GM04504 (cell line): ENCODE data around the gene PCSK2.

ENCODE experiments used
- DNase-seq: peaks from one replicate; pipeline ENCODE4 v3.0.0-alpha.2; 2012; ENCODE audit warnings: low read depth

PCSK2 gene

DNA sequence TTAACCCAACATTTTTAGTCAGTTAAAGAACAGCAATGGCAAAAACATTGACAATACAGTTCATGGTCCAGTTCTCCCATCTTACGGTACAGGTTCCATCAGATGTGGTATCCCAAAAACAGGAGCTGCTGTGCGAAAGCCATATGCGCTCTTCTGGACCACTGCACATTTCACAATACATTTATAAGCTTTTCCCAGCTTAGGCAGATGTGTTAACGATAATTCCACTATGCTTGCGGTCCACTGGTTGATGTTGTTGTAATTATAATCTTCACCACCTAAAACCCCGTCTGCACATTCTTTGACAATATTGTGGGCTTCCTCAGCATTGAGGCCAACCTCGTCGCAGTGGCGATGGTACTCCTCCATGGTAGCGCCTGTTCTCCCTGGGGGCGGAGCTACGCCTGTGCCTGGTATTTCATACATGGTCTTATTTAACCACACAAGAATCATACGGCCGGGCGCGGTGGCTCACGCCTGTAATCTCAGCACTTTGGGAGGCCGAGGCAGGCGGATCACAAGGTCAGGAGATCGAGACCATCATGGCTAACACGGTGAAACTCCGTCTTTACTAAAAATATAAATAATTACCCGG, 252.3 kb downstream of the PCSK2 start:
- DNase-seq, result no peak

DNA sequence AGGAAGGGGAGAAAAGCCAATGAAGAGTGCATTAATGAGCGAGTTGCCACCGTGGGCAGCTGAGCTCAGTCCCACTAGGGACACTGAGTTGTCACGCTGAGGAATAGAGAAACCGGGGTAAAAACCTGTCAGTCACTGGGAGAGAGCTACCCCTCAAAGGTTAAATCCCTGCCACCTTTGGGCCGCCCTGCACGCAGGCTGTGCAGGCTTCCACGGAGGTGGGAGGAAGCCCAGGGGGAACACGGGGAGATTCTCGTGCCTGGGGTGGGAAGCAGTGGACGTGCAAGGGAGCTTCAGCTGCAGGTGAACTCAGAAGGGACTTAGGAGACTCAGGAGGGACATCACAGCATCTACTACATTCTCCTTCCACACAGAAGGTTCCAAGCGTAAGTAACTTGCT, 253.9 kb downstream of the PCSK2 start:
- DNase-seq, result no peak

DNA sequence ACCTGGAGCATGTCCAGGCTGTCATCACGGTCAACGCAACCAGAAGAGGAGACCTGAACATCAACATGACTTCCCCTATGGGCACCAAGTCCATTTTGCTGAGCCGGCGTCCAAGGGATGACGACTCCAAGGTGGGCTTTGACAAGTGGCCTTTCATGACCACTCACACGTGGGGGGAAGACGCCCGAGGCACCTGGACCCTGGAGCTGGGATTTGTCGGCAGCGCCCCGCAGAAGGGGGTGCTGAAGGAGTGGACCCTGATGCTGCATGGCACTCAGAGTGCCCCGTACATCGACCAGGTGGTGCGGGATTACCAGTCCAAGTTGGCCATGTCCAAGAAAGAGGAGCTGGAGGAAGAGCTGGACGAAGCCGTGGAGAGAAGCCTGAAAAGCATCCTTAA, 254.8 kb downstream of the PCSK2 start:
- no peak for DNase-seq

DNA sequence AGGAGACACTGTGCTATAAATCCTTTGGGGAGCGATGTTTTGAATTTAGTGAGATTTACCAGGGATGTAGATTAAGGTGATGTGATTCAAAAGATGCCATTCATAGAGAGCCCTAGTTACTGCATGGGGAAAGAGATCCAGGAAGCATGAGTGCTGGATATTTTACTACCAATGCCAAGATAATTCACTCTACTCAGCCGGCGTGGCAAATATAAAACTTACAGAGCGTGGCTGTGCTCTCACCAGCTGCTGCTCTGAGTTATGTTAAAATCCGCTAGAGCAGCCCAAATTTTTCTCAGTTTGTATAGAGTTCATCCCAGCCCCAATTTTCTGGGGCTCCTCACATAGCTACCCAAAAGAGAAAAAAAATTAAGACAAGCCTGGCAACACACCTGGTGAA, 255.7 kb downstream of the PCSK2 start:
- DNase-seq, result no peak

DNA sequence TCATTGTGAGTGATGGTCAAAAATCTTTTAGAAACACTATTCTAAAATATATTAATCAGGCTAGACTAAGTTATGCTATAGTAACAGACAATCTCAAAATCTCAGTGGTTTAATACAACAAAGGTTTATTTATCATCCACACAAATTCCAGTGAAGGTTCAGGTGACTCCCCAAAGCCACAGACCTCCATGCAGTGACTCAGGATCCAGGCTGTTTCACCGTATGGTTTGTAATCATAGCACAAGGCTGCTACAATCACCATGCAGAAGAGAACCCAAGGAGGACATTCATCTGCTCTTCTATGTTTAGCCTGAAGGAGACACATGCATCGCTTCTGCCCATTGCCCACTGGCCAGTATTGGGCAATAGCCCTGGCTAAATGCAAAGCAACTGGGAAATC, 258.2 kb downstream of the PCSK2 start:
- no peak for DNase-seq

DNA sequence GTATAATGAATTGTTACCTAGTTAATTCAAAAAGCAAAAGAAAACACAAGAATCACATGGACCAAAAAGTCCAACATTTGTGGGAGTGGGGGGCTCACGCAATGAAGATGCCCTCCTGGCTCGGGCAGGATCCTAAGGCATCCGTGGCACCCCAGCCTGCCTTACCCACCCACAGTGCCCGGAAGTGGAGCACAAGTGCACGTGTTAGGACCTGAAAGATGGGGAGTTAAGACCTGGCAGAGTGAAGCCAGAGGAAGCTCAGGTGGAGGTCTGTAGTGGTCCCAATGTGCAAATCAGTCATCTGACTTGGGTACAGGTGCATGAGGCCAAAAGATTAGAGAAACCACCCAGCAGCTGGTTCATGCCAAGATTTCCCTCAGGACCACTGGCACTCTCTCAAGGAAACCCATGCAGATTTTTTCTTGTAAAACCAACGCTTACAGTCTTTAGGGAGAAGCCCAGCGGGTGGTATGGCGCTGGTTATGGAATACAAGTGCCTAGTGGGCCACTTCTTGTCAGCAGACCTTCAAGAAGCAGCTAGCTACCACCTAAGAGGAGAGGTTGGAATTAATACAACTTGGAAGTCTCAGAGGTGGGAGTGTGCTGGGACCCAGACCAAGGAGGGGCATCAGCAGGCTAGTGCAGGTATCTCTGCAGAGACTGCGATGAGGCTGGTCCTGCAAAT, 262.2 kb downstream of the PCSK2 start:
- no peak for DNase-seq

DNA sequence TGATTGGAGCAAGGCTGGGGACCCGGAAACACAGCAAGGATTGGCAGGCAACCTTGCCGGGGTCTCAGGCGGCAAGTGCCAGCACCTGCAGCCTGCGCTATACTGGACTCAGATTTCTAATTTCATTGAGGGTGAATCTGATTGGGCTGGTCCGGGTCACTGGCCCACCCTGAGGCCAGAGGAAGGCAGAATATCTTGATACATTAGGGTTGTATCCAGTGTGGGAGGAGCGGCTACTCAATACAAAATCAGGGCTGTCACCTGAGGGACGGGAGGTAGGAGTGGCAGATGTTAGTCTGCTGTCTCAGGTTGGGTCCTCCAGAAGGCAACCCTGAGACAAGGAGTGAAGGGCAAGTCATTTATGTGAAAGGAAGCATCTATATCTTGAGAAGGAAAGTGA, 263.7 kb downstream of the PCSK2 start:
- no peak for DNase-seq

DNA sequence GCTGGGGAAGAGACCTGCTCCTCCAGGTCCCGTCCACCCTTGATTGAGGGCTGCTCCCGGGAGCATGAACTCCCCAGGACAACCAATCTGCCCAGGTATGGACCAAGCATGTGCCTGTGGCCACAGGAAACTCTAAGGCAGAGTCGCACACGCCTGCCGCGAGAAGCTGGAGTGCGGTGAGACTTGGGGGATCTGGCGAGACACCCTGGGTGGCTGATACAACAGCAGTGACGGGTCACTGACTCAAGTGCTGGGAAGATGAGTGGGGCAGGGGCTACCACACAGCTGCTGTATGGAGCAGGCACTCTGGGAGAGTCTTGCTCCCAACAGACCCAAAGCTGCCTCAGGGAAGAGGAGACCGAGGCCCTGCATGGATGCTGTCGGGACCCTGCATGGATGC, 264.2 kb downstream of the PCSK2 start:
- DNase-seq, result no peak

DNA sequence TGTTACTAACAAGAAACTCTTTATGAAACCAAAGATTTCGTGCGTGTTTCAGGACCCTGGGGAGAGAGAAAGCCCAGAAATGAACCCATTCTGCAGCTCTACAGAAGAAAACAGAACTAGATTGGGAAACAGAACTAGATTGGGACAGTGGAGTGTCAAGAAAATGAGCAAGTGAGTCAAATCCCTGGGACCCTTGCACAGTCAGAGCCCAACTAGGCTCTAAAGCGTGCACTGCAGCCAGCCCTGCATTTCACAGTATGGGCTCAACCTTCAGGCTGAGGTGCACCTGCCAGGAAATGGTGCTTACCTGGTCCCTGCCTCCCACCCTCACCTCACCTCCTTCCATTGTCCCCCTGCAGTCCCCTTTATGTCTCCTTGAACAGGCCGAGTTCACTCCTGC, 264.6 kb downstream of the PCSK2 start:
- DNase-seq, result no peak

DNA sequence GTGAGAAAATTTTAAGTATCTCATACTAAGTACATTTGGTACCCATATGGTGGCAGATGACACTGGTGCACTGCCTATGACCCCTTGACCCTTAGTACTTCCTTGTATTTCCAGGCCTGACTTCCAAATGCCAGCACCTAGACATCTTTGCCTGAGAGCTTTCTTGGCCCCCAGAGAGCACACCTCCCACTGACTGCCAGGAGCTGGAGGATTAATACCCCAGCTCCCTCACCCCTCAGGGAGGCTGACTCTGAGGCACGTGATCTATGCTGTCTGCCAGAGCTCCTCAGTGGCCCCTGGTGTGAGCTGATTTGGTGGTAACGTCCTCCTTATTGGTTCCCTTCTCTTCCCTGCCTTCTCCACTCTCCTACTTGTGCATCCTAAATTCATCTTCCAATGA, 266.3 kb downstream of the PCSK2 start:
- DNase-seq, result no peak

DNA sequence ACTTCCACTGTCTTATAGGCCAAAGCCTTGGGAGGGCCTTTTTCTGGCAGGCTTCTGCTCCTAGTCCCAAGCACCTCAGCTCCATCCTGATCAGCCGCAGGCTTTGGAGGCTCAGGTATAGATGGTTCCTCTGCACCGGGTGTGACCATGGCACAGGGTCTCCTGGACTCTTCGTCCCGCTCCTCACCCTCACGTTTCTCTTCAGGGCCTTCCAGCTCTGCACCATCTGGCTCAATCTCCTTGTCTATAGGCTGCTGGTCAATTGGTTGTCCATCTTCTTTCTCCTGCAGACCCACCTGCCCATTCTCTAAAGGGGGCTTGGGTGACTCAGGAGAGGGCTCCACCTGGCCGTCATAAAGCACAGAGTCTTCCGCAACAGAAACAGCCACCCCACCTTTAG, 267.4 kb downstream of the PCSK2 start:
- no peak for DNase-seq

DNA sequence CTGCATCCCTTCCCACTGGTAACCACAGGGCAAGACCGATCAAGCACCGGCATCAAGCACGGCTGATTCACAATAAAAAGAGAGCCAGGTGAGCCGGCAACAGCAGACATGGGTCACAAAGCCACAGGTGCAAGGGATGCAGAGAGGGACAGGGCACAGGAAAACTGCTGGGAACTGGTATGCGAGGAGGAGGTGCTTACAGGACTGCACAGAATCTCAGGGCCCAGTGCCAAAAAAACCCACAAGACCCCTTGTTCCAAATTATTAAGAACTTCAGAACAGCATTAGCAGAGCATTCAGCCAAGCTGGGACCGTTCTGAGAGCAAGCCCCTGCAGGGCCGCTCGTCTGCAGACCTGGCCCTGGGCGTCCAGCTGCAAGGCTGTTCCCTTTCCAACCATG, 269.0 kb downstream of the PCSK2 start:
- no peak for DNase-seq

DNA sequence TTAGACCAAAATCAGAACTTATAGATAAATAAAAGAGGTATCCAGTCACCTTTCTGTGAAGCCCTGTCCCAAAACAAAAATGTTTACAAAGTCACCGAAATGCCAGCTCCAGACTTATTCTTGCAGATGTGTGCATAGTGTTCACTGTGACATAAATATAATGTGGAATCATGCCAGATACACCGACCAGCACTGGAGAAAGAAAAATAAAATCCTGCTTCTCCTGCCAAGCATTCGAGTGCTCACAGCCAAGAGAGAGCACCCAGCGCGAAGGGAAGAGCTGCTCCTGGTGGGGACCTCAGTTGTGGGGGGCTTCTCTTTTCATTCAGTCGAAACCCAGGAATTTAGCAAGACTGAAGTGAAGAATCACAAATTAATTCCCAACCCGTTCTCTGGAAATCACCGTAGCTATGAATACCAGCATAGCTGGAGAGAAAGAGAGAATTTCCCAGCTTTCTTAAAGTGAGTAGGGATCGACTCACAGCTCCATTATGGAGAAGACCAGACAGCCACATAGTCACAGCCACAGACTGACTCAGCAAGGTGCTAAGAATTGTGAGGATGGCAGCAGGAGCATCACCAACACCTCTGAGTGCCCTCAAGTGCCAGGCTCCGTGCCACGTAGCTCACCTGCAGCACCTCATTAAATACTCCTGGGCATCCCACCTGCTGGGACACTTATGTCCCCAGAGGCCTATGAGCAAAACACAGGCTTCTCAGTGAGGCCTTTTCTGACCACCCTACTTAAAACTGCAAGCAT, 271.2 kb downstream of the PCSK2 start:
- DNase-seq, result no peak

DNA sequence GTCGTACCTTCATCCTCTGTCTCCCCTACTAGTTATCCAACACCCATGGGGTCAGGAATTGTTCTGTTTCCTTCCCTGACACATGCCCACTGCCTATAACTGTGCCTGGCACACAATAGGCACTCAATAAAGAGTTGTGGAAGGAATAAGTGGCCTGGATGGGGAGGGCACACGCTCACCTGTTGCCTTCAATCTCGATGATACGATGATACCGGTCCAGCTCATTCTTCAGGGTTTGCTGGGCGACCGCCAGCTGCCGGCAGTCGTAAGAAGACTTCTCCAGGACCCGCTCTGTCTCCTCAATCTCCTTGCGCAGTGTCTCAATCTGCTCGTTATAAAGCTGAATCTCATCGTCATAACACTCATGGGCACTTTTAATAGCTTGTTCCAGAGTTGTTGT, 271.8 kb downstream of the PCSK2 start:
- DNase-seq, result no peak

DNA sequence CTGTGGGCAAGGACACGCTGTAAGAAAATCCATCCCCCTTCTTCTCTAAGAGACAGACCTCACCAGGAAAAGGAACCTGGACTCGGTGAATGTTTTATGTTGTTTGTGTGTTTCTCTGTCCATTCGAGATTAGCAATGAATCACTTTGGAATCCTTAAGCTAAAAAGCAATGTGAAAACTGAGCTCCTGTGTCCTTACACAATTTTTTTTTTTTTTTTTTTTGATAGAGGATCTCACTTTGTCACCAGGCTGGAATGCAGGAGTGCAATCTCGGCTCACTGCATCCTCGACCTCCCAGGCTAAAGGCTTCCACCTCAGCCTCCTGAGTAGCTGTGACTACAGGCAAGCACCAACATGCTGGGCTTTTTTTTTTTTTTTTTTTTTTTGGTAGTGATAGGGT, 272.2 kb downstream of the PCSK2 start:
- DNase-seq, result peak; percentile 2

DNA sequence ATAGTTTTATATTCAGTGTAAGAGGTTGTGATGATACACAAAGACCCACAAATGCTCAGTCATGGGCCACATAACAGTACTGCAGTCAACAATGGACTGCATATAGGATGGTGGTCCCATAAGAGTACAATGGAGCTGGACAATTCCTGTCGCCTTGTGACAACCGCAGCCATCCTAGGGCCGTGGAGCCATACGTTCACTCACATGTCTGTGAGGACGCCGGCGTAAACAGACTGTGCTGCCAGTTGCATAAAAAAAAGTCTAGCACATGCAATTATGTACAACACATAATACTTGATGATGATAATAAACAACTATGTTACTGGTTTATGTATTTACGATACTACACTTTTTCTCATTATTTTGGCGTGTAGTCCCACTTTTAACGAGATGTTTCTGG, 273.4 kb downstream of the PCSK2 start:
- no peak for DNase-seq

DNA sequence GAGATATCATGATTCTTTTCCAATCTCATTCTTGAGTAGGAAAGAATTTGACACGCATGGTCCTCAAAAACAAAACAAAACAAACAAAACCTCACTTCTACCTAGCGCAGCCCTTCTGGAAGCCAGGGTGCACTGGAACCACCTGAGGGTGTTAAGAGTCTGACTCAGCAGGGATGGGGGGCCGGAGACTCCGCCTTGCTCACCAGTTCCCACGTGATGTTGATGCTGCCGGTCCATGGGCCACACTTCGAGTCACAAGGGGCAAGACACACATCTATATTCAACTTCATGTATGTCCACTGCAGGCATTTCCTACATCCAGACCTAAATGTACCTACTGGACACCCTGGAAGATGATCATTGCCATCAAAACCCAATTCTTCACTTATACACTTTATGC, 274.0 kb downstream of the PCSK2 start:
- DNase-seq, result no peak

DNA sequence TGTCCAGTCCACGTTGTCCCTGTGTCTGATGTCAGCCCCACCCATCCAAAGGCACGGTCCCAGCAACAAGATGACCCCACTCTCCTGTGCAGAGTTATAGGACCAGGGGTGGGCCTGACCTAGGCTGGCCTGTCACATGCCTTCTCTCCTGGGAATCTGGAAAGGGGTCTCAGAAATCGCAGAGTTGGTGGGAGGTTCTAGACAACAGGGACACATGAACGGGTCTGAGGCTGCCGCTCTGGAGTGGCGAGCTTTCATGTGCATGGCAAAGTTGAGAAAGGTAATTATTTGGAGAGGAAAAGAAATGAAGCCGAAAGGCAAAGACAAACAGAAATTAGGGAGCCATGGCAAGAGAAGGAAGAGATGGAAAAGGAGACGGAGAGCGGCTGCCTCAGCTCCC, 274.9 kb downstream of the PCSK2 start:
- no peak for DNase-seq

DNA sequence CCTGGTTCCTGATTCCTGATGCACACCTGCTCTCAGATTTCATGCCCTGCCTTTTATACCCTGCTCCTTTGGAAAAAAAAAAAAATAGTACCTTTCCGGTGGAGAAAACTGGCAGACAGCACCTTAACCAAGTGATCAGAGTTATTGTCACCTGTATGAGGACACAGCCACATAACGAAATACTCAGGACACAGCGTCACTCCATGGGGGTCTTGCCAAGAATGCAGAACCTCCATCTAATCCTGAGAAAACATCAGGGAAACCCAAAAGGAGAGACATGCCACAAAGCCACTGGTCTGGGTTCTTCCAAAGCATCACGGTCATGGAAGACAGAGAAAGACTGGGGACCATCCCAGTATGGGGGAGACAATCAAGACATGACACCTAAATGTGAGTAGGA, 275.3 kb downstream of the PCSK2 start:
- DNase-seq, result no peak

DNA sequence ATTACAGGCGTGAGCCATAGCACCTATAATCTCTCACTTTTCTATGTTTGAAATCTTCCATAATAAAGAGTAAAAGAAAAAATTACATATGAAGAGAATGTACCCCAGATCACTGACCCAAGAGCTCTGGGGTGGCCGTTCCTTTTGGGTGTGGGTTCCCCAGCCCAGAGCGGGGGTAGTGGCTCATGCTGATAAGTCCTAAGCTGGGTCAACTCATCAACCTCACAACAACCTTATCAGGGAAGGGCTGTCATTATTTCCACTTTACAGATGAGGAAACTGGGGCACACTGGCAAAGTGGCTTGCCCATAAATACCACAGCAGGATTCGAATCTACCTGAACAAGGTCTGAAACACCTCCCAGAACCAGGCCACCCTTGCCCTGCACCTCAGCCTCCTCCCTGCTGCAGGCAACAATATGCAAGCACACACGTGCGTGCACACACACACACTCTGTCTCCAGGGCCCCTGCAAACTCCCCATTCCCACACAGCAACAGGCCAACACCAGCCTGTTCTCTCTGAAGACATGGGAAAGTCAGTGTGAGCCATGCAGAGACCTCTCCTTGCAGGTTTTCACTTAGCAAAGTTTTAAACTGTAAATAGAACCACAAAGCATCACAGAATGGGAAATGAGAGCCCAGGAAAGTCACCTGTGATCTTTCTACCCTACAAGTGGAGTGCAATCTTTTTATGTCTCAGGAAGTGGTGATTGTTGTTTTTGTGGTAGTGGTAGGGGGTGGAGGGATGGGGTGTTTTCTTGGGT, 276.6 kb downstream of the PCSK2 start:
- DNase-seq, result no peak

DNA sequence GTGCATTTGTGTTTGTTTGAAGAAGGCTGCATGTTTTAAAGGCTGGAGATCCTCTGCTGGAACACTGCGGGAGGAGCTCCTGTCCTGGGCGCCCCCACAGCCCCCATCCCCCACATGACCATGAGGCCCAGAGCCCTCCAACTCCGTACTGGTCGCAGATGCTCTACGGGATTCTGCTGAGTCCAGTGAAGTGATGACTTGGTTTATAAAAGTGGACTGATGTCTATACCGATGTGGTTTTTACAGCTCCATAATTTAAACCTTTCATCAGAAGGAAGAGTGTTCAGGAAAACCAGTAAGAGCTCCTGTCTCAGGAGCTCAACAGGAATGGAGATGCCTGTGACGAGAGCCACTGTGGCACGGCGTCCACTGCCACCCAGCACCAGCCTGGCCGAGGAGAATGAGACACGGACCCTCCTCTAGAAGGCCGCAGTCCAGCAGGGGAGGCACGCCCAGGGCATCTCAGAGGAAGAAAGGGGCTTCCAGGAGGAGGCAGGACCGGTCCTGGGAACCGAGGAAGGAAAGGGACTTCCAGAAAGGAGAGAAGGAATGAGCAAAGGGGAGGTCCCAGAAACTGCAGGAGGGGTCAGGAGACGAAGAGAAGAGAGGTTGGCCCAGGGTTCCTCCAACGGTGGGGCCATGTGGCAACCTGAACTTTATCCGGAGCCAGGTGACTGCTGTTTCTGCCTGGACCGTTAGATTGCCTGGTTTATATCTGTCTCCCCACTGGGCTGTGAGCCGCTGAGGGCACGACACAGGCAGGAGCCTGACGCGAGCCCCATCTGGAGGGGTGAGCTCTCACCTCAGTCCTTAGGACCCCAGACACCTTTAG, 277.4 kb downstream of the PCSK2 start:
- no peak for DNase-seq
